HG02884 (cell line): Measurements from ENCODE around the gene RNF40.

Experiments used
- ATAC-seq: cut with Tn5 transposase; IDR thresholded peaks from one replicate; pipeline ENCODE4 v1.9.1; 2021; ENCODE audit warnings: mild to moderate bottlenecking, moderate library complexity; ENCODE audit not compliant: unreplicated experiment

The RNF40 gene

DNA sequence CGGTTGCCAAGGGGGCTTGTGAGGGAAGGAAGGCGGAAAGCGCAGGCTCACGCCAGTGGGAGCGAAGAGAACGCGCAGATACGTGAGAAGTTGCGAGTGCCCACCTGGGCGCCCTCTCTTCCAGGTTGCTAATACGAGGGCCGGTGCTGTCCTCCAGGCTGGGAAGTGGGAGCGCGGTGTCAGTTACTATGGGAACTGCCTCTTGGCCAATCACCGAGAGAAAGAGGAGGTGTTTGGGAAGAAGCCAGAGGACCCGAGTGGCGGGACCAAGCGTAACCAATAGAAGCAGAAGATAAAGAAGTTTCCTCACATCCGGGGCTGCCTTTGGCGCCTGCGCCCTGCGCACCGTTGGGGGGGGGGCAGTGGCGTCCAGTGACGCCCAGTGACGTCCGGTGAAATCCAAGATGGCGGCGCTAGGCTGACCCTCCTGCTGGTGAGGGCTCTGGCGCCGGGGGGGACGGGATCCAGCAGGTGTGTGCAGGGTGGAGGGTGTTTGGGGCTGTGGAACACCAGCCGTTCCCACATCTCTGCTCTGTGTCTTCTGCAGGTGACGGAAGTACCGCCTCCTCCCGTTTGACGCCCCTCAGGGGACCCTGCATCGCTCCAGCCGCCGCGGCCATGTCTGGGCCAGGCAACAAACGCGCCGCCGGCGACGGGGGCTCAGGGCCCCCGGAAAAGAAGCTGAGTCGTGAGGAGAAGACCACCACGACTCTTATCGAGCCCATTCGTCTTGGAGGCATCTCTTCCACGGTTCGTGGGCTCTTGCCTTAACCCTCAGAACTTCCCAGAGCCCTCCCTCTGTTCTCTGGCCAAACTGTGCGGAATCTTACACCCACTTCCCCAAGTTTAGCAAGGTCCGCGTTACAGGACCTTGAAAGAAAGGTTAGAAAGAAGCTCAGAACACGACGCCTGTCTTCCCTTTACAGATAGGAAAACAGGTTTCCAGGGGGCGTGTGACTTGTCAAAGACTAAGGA lies at the start of gene RNF40, which contains the start of gene CFAP119:
Gene RNF40 (plus strand): TSS at position 395 of the 975 bp plus-strand sequence. CDS start 224 bp downstream, at position 619.
Gene CFAP119 (minus strand): TSS at position 135 of the 975 bp plus-strand sequence. CDS start 314 bp downstream, outside the sequence.
- peak; percentile 86 for ATAC-seq

- ATAC-seq, result no peak
Observed at GRCh38 chr16:30715750-30716445, 46.2 kb upstream of the RNF40 start.

GRCh38 chr16:30720086-30720485 lies 42.0 kb upstream of the RNF40 start:
- ATAC-seq, result no peak

DNA sequence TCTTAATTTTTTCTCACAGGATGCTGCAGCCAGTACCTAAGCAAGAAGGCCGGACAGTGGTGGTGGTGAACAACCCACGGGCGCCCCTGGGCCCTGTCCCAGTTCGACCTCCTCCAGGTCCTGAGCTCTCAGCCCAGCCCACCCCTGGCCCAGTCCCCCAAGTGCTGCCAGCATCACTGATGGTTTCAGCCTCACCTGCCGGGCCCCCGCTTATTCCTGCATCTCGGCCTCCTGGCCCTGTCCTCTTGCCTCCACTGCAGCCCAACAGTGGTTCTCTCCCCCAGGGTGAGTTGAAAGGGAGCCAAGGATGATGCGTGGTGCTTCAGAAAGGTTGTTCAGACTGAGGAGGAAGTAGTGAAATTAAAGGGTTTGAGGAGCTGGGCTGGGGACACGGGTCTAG lies 41.4 kb upstream of the RNF40 start:
- ATAC-seq, result no peak

DNA sequence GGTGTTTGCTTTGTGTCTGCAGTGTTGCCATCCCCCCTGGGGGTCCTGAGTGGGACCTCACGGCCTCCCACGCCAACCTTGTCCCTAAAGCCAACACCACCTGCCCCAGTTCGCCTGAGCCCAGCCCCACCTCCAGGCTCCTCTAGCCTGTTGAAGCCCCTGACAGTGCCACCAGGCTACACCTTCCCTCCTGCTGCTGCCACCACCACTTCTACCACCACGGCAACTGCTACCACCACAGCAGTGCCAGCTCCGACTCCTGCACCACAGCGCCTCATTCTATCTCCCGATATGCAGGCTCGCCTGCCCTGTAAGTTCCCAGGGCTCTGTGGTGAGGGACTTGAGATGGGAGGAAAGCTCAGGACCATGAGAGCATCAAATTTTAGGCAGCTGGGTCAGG lies 41.0 kb upstream of the RNF40 start:
- no peak for ATAC-seq

DNA sequence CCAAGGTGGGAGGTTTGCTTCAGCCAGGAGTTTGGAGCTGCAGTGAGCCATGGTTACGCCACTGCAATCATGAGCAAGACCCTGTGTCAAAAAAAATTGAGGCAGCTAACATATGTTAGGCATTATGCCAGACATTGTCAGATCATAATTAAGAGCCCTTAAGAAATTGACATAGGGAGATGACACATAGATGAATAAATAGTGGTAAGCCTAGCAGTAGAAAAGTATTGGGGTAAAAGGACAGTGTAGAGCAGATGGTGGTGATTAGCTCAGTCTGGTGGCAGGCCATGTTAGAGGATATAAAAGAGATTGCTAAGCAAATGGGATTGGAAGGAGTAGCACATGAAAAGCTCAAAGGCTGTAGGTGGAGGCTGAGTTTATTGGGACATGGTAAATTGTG lies 40.5 kb upstream of the RNF40 start:
- no peak for ATAC-seq

DNA sequence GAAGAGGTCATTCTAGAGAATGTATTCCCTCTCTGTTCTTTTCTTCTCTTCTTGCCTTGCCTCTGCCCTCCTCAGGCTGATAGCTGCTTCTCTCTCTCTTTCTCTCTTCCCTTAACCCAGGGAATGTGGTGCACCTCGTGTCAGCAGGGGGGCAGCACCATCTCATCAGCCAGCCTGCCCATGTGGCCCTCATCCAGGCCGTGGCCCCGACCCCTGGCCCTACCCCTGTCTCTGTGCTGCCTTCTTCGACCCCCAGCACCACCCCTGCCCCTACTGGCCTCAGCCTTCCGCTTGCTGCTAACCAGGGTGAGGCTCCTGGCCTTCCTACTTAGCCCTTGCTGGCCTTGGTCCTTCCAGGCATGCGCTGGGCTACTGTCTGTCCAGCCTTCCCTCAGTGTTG lies 39.7 kb upstream of the RNF40 start:
- no peak for ATAC-seq

DNA sequence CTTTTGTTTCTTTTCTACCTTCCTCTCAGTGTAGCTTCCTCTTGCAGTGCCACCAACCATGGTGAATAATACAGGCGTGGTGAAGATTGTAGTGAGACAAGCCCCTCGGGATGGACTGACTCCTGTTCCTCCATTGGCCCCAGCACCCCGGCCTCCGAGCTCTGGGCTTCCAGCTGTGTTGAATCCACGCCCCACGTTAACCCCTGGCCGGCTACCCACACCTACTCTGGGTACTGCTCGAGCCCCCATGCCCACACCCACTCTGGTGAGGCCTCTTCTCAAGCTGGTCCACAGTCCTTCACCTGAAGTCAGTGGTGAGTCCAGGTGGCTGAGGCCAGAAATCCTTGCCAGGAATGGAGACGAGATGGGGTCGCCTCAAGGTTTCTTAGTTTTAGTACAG lies 39.2 kb upstream of the RNF40 start:
- ATAC-seq, result no peak

GRCh38 chr16:30723725-30724355 lies 38.3 kb upstream of the RNF40 start:
- ATAC-seq, result no peak

DNA sequence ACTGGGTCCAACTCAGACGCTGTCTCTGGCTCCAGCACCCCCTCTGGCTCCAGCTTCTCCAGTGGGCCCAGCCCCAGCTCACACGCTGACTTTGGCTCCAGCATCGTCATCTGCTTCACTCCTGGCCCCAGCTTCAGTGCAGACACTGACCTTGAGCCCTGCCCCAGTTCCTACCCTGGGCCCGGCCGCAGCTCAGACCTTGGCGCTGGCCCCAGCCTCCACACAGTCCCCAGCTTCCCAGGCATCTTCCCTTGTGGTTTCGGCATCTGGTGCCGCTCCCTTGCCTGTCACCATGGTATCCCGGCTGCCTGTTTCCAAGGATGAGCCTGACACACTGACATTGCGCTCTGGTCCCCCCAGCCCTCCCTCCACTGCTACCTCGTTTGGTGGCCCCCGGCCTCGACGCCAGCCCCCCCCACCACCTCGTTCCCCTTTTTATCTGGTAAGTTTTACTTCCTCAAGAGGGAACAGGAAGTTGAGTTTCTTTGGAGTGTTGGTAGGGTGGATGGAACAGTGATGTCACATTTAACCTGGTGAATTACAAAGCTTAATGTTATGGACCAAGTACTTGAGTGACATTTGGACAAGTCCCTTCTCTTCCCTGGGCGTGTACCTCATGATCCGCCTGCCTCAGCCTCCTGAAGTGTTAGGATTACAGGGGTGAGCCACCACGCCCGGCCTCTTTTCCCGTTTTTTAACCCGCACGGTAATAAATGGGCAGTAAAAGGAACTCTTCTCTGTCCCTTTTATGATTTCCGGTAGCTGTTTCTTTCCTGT lies 37.3 kb upstream of the RNF40 start:
- no peak for ATAC-seq

DNA sequence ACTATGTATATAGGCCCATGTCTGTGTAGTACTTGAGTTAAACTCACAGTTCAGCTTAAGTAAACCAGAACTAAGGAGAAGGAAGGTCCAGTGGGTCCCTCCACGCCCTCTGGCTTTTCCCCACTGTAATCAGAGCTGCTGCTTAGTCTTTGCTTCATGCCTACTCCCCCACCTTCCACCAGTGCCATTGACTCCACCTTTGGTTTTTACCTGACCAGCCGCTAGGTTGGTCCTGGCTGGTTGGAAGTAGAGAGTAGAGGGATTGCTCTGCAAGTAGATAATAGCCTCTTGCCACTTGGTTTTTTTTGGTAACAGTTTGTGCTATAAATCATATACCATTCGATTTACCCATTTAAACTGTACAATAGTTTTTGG lies 36.7 kb upstream of the RNF40 start:
- no peak for ATAC-seq

DNA sequence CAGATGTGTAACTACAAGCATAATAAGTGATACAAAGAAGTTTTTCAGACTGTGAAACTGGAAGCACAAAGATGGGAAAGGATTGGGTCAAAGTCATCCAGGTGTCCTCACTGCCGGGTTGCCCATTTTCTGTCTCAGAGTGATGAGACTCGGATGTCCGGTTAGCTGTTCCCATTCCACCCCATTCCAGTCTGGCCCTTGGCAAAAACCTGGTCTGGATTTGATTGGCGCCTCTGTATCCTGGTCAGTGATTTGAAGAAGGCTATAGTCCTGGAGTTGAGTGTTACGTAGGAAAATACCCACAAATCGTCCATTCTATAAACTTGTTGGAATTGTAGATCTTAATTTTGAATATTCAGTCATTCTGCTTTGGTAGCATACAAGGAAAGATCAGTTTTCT lies 33.8 kb upstream of the RNF40 start:
- no peak for ATAC-seq

- no peak for ATAC-seq
Observed at GRCh38 chr16:30728899-30729672, 33.0 kb upstream of the RNF40 start.

DNA sequence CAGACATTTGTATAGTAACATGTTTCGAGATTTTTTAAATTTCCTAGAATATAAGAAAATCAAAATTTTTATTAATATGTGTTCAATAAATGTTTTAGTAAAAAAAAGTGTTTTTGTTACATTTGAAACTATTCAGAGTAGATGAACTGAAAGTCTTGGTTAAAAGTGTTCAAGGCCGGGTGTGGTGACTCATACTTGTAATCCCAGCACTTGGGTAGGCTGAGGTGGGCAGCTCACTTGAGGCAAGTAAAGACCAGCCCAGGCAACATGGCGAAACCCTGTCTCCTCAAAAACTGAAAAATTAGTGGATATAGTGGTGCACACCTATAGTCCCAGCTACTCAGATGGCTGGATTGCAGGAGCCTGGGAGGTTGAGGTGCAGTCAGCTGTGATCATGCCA lies 30.7 kb upstream of the RNF40 start:
- no peak for ATAC-seq

DNA sequence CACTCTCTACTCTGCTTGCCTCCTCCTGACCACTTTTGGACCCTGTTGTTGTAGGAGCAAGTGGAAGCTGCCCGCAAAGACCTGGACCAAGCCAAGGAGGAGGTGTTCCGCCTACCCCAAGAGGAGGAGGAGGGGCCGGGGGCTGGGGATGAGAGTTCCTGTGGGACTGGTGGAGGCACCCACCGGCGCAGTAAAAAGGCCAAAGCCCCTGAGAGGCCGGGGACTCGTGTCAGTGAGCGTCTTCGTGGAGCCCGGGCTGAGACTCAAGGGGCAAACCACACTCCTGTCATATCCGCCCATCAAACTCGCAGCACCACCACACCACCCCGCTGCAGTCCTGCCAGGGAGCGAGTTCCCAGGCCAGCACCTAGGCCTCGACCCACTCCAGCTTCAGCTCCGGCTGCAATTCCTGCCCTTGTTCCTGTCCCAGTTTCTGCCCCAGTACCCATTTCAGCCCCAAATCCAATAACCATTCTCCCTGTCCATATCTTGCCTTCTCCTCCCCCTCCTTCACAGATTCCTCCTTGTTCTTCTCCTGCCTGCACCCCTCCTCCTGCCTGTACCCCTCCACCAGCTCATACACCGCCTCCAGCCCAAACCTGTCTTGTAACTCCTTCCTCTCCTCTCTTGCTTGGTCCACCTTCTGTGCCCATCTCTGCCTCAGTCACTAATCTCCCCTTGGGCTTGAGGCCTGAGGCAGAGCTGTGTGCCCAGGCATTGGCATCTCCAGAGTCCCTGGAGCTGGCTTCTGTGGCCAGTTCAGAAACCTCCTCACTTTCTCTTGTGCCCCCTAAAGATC lies 24.9 kb upstream of the RNF40 start:
- no peak for ATAC-seq

DNA sequence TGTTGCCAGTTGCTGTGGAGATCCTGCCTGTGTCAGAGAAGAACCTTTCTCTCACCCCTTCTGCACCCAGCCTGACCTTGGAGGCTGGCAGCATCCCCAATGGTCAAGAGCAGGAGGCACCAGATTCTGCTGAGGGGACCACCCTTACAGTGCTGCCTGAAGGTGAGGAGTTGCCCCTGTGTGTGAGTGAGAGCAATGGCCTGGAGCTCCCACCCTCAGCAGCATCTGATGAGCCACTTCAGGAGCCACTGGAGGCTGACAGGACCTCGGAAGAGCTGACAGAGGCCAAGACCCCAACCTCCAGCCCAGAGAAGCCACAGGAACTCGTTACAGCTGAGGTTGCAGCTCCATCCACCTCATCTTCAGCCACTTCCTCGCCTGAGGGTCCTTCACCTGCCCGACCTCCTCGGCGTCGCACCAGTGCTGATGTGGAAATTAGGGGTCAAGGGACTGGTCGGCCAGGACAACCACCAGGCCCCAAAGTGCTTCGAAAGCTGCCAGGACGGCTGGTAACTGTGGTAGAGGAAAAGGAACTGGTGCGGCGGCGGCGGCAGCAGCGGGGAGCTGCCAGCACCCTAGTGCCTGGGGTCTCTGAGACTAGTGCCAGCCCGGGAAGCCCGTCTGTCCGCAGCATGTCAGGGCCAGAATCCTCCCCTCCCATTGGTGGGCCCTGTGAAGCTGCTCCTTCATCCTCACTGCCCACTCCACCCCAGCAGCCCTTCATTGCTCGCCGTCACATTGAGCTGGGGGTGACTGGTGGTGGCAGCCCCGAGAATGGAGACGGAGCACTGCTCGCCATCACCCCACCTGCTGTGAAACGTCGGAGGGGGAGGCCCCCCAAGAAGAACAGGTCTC lies 24.1 kb upstream of the RNF40 start:
- no peak for ATAC-seq

- no peak for ATAC-seq
Observed at GRCh38 chr16:30738984-30739951, 22.9 kb upstream of the RNF40 start.
